ENCODE measurements around the gene SERPINB8. TPM values are rescaled to one million over a fixed set of nuclear protein-coding genes. Genes with fewer than 3 reads are reported as not detected.

The SERPINB8 gene
- total and polyA plus RNA-seq, 10 donors: 4.6 to 23.4 (median 14.5) TPM

DNA sequence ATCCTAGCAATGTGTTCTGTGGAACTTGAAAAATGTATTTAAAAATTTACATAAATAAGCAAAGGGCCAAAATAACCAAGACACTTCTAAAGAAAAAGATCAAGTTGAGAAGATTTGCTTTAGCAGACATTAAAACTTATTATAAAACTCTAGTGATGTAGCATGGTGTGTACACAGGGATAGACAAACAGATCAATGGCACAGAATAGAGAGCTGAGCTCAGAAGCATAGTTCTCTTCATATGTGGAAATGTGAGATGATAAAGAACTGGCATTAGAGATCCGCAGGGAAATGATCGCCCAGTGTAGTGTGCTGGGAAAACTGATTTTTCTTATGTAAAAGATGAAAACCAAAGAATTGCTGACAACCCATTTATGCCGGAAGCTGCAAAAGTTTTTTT lies 39.4 kb downstream of the SERPINB8 start:
- H3K27me3 ChIP-seq (replicated peaks in 1 of 7): no peaks in the 10 kb centered on the region
- intact Hi-C loops (cut with DNase I; ENCODE audit: low total_unique reads): no loop called here
- no peaks in the 10 kb centered on the region for H3K36me3 ChIP-seq
- no peaks in the 10 kb centered on the region for H3K9me3 ChIP-seq
- H3K4me1 ChIP-seq: no peaks in the 10 kb centered on the region
- no peak overlapping the region for H3K4me3 ChIP-seq
- DNase-seq: no peak
- TF ChIP-seq POLR2AphosphoS5 (IDR thresholded peaks at IDR 0.05) (no peak), POLR2A (IDR thresholded peaks at IDR 0.05) (no peak)
- TF ChIP-seq, protein P1, sequence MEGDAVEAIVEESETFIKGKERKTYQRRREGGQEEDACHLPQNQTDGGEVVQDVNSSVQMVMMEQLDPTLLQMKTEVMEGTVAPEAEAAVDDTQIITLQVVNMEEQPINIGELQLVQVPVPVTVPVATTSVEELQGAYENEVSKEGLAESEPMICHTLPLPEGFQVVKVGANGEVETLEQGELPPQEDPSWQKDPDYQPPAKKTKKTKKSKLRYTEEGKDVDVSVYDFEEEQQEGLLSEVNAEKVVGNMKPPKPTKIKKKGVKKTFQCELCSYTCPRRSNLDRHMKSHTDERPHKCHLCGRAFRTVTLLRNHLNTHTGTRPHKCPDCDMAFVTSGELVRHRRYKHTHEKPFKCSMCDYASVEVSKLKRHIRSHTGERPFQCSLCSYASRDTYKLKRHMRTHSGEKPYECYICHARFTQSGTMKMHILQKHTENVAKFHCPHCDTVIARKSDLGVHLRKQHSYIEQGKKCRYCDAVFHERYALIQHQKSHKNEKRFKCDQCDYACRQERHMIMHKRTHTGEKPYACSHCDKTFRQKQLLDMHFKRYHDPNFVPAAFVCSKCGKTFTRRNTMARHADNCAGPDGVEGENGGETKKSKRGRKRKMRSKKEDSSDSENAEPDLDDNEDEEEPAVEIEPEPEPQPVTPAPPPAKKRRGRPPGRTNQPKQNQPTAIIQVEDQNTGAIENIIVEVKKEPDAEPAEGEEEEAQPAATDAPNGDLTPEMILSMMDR (IDR thresholded peaks at IDR 0.05 in 8 of 11, conservative IDR thresholded peaks at IDR 0.05 in 3 of 11): no peak
- 78 to 93% (median 83%) methylated on average over 3 of the region's 3 CpGs for WGBS, 5 donors
- H3K27ac ChIP-seq: no peak overlapping the region

DNA sequence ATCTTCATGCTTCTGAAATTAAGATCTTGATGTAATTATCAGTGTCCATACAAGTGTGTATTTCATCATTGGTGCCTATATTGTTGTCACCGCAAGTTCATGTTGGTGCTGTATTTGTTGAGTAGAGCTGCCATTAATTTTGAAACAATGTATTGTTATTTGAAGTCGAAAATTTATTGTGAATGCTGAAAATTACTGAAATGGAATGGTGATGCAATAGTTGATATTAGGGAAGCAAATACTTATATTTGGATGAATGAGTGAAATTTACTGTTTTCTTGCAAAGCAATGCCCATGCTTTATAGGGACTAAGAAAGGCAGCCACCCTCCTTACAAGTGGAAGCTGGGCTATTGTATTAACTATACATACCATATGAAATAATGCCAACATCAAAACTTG lies 41.6 kb downstream of the SERPINB8 start:
- Histone ChIP-seq H3K4me3 (no peak overlapping the region), H3K36me3 (no peaks in the 10 kb centered on the region), H3K27me3 (replicated peaks in 1 of 7) (no peaks in the 10 kb centered on the region), H3K9me3 (no peaks in the 10 kb centered on the region), H3K27ac (no peak overlapping the region), H3K4me1 (no peaks in the 10 kb centered on the region)
- TF ChIP-seq, protein P1 (IDR thresholded peaks at IDR 0.05 in 8 of 11, conservative IDR thresholded peaks at IDR 0.05 in 3 of 11): no peak
- TF ChIP-seq POLR2AphosphoS5 (IDR thresholded peaks at IDR 0.05) (no peak), POLR2A (IDR thresholded peaks at IDR 0.05) (no peak)
- 87 to 92% (median 89%) methylated on average over 2 of the region's 2 CpGs for whole genome bisulfite sequencing, 5 donors
- intact Hi-C loops (cut with DNase I; ENCODE audit: low total_unique reads): no loop called here
- DNase-seq: no peak

DNA sequence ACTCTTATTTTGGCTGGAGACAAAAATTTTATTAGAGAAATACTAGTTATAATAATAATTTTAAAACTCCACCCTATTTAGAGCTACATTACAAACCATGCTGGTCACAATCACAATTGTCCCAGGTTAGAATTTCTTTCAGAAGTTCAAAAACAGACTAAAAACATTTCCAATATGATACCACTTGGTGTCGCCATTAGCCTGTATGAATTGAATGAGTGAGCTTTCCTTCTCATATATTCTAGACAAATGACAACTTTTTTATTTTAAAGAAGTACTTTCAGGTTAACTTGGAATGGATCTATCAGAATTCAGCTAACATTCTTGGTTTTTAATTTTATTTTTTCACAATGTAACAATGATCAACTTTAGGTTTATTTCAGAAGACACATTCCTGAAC lies 48.0 kb downstream of the SERPINB8 start:
- intact Hi-C loops (cut with DNase I; ENCODE audit: low total_unique reads): no loop called here
- no peaks in the 10 kb centered on the region for H3K4me1 ChIP-seq
- TF ChIP-seq, protein P1 (IDR thresholded peaks at IDR 0.05 in 8 of 11, conservative IDR thresholded peaks at IDR 0.05 in 3 of 11): peak in 3 of 11 experiments; percentile 5 to 22 (median 11)
- TF ChIP-seq POLR2A (IDR thresholded peaks at IDR 0.05) (no peak), POLR2AphosphoS5 (IDR thresholded peaks at IDR 0.05) (no peak)
- H3K36me3 ChIP-seq: no peaks in the 10 kb centered on the region
- H3K4me3 ChIP-seq: no peak overlapping the region
- H3K27me3 ChIP-seq (replicated peaks in 1 of 7): no peaks in the 10 kb centered on the region
- WGBS, 5 donors: 4 to 14% (median 10%) methylated on average over 1 of the region's 1 CpG
- no peaks in the 10 kb centered on the region for H3K9me3 ChIP-seq
- DNase-seq: no peak
- H3K27ac ChIP-seq: no peak overlapping the region

DNA sequence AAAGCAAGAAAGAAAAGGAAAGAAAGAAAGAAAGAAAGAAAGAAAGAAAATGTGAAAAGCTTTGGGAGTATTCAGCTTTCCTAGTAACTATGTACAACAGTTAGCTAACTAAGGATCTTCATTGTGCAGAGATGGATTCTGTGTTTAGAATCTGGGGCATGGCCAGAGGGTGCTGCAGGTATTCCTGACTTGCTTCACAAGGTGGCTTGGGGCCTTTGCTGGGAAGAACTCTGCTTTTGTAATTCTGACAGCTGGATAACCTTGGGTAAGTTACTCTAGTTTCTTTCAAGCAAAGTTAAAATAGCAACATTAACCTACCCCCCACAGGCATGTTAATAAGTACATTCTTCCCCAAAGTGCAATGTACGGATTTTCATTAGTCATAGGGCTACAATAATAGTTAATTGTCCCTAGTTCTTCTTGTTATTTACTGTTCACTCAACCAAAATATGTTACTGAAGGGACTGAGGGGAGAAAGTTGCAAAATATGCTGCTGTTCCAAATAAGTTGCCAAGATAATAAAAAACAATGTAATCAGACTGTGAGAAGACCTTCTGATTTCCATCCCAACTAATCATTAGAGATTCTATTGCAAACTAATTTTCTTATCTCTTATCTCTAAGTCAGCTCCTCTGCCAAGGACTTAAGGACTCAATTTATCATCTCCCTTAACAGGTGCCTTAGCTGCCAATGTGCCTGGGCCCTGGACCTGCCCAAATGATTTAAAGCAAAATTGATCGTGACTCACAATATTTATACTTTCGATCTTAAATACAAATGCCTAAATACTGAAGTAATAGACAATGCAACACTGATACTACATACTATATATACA lies 50.3 kb downstream of the SERPINB8 start:
- no peaks in the 10 kb centered on the region for H3K4me1 ChIP-seq
- WGBS, 5 donors: 79 to 92% (median 83%) methylated on average over 3 of the region's 3 CpGs
- no peak overlapping the region for H3K27ac ChIP-seq
- H3K4me3 ChIP-seq: no peak overlapping the region
- TF ChIP-seq POLR2A (IDR thresholded peaks at IDR 0.05): no peak
- TF ChIP-seq, protein P1 (IDR thresholded peaks at IDR 0.05 in 8 of 11, conservative IDR thresholded peaks at IDR 0.05 in 3 of 11): no peak
- TF ChIP-seq POLR2AphosphoS5 (IDR thresholded peaks at IDR 0.05): no peak
- no peaks in the 10 kb centered on the region for H3K27me3 ChIP-seq (replicated peaks in 1 of 7)
- no peaks in the 10 kb centered on the region for H3K36me3 ChIP-seq
- intact Hi-C loops (cut with DNase I; ENCODE audit: low total_unique reads): no loop called here
- no peak for DNase-seq
- H3K9me3 ChIP-seq: no peaks in the 10 kb centered on the region

Measured in spleen (tissue), 11 donors.